GM12878 (cell line): ENCODE measurements around the gene SELENOH. TPM values are rescaled to one million over a fixed set of nuclear protein-coding genes. Genes with fewer than 3 reads are reported as not detected.

Experiments
- EED ChIP-seq: sonication (generic); IDR thresholded peaks from 2 replicates; pipeline ENCODE4 v1.6.1; 2016; ENCODE audit warnings: antibody characterized with exemption, low read depth
- ESRRA ChIP-seq: IDR thresholded peaks from 2 replicates; pipeline ENCODE4 v1.6.1; 2012; ENCODE audit warnings: mild to moderate bottlenecking, low read length, improper control_type of control experiment
- ETV6 ChIP-seq, 2 experiments: fragments of 450-650 bp in 1 of 2; IDR thresholded peaks in 1 of 2; conservative IDR thresholded peaks in 1 of 2; 2 replicates each; pipeline ENCODE4 v1.6.1; 2014; ENCODE audit warnings: antibody characterized with exemption in 1 of 2, borderline replicate concordance in 1 of 2, low read depth in 1 of 2, mild to moderate bottlenecking in 1 of 2, moderate library complexity in 1 of 2
- GATAD2B ChIP-seq: fragments of 450-650 bp; conservative IDR thresholded peaks from 2 replicates; pipeline ENCODE4 v1.6.1; 2017; ENCODE audit warnings: low read depth, mild to moderate bottlenecking, moderate library complexity
- IKZF1 ChIP-seq: fragments of 450-650 bp; conservative IDR thresholded peaks from 2 replicates; pipeline ENCODE4 v1.6.1; 2017; ENCODE audit warnings: antibody characterized with exemption, mild to moderate bottlenecking
- IRF4 ChIP-seq: IDR thresholded peaks from 2 replicates; pipeline ENCODE4 v1.6.1; 2011; ENCODE audit warnings: low read depth, low read length
- JUNB ChIP-seq: IDR thresholded peaks from 2 replicates; pipeline ENCODE4 v1.6.1; 2016; ENCODE audit warnings: antibody characterized with exemption, mild to moderate bottlenecking
- NR2C1 ChIP-seq: fragments of 450-650 bp; IDR thresholded peaks from 2 replicates; pipeline ENCODE4 v1.6.1; 2017; ENCODE audit warnings: antibody characterized with exemption, mild to moderate bottlenecking, moderate library complexity
- NR2F1 ChIP-seq: fragments of 450-650 bp; conservative IDR thresholded peaks from 2 replicates; pipeline ENCODE4 v1.6.1; 2017; ENCODE audit warnings: mild to moderate bottlenecking
- POLR2AphosphoS2 ChIP-seq: IDR thresholded peaks from 2 replicates; pipeline ENCODE4 v1.6.1; 2011; ENCODE audit warnings: low read depth, mild to moderate bottlenecking, low read length, improper control_type of control experiment, moderate library complexity
- RB1 ChIP-seq: fragments of 450-650 bp; formaldehyde crosslinking; IDR thresholded peaks from 2 replicates; pipeline ENCODE4 v1.6.1; 2017; ENCODE audit warnings: mild to moderate bottlenecking, borderline replicate concordance
- SUPT20H ChIP-seq: IDR thresholded peaks from 2 replicates; pipeline ENCODE4 v1.6.1; 2011; ENCODE audit warnings: low read depth, mild to moderate bottlenecking, low read length, moderate library complexity, borderline replicate concordance; ENCODE audit not compliant: control insufficient read depth
- TARDBP ChIP-seq: IDR thresholded peaks from 2 replicates; pipeline ENCODE4 v1.6.1; 2016; ENCODE audit warnings: borderline replicate concordance
- TCF12 ChIP-seq: IDR thresholded peaks from 2 replicates; pipeline ENCODE4 v1.6.1; 2011; ENCODE audit warnings: low read depth, mild to moderate bottlenecking, low read length
- ZNF622 ChIP-seq: fragments of 450-650 bp; IDR thresholded peaks from 2 replicates; pipeline ENCODE4 v1.6.1; 2017; ENCODE audit warnings: mild to moderate bottlenecking, inconsistent platforms
- ZZZ3 ChIP-seq: IDR thresholded peaks from 2 replicates; pipeline ENCODE4 v1.6.1; 2011; ENCODE audit warnings: low read depth; ENCODE audit not compliant: control insufficient read depth, insufficient read length
- polyA plus RNA-seq, 11 experiments: library from polyadenylated mRNA; depleted of rRNA in 4 of 11; unstranded in 6 of 11; stranded (reverse) in 5 of 11; fragments of >200 nt; fragmentation: Nextera tagmentation in 4 of 11; fragmentation: Illumina TruSeq in 1 of 11; extraction: Ambion mirVana in 4 of 11; extraction: Trizol in 1 of 11; gene quantifications; 1 replicate in 1 of 11; 2 replicates in 10 of 11; pipeline versions ENCODE4 v1.2.1 to v1.2.3, GENCODE V29; 2011 to 2016; ENCODE audit warnings: inconsistent platforms in 2 of 11, missing spikeins in 2 of 11, low read depth in 1 of 11
- total RNA-seq, 4 experiments: library from RNA; depleted of rRNA in 3 of 4; stranded (reverse); fragments of >200 nt in 3 of 4; fragmentation: Illumina TruSeq in 1 of 4; extraction: Trizol in 1 of 4; gene quantifications; 2 replicates each; pipeline versions ENCODE4 v1.2.1 to v1.2.3, GENCODE V29; 2013 to 2021
- TF ChIP-seq, protein P1 (sequence below), 3 experiments: IDR thresholded peaks in 2 of 3; conservative IDR thresholded peaks in 1 of 3; 2 replicates each; pipeline ENCODE4 v1.5.1; 2011; ENCODE audit warnings: low read depth in 3 of 3, low read length in 3 of 3, mild to moderate bottlenecking in 3 of 3, control low read depth in 2 of 3, moderate library complexity in 2 of 3, inconsistent platforms in 1 of 3, mixed read lengths in 1 of 3; ENCODE audit not compliant: control insufficient read depth in 2 of 3, insufficient read depth in 1 of 3; ENCODE audit errors: extremely low read depth in 1 of 3
- TF ChIP-seq, protein P2 (sequence below): fragments of 450-650 bp; formaldehyde crosslinking; IDR thresholded peaks from 2 replicates; pipeline ENCODE4 v1.5.0; 2022; ENCODE audit warnings: mild to moderate bottlenecking, missing genetic modification characterization
- TF ChIP-seq, protein P3 (sequence below): fragments of 450-650 bp; IDR thresholded peaks from 2 replicates; pipeline ENCODE4 v1.6.1; 2017; ENCODE audit warnings: antibody characterized with exemption, mild to moderate bottlenecking, moderate library complexity
- TF ChIP-seq, protein P4 (sequence below): IDR thresholded peaks from 2 replicates; pipeline ENCODE4 v1.6.1; 2012; ENCODE audit warnings: low read depth, low read length, improper control_type of control experiment

Gene SELENOH
- total and polyA plus RNA-seq, 10 of the 15 experiments (the other 5 are each of a cell fraction or from before 2014, with no cell fraction given) = 20.3 to 458 (median 200) TPM

DNA sequence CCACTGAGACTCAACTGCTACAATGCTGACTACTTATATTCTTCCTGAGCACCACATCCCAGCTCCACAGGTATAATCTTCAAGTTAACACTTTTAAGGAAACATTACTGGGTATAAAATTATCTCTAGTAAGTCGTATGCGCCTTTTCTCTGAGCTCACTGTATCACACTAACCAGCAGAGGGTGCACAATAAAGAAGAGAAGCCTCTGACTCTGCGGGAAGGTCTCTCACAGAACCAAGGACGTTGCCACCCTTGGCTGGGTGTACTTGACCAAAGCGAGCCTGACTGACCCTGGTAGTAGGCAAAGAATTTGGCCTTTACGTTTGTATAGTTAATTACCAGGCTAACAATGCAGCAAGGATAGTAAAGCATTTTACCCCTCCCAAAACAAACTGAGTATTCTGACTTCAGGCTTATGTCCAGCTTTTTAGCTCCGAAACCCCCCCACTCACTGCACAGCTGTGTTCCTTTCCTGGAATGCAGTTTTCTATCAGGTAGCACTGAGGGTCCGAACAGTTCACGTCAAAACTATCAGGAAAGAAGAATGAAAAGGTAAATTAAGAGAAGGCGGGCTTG, 10.5 kb downstream of the SELENOH start, which contains the start of gene BTBD18 (continued):
- TF ChIP-seq ZNF622 (no peak), SUPT20H (no peak), NR2F1 (no peak), TARDBP (no peak), ETV6 (conservative IDR thresholded peaks at IDR 0.05 in 1 of 2, IDR thresholded peaks at IDR 0.05 in 1 of 2; ENCODE audit: borderline replicate concordance in 1 of 2, low read depth in 1 of 2) (no peak), GATAD2B (no peak), POLR2AphosphoS2 (no peak), EED (no peak), IRF4 (no peak), TCF12 (no peak), ESRRA (no peak), RB1 (no peak), ZZZ3 (no peak), NR2C1 (no peak), IKZF1 (no peak), JUNB (no peak)
- TF ChIP-seq, protein P1, sequence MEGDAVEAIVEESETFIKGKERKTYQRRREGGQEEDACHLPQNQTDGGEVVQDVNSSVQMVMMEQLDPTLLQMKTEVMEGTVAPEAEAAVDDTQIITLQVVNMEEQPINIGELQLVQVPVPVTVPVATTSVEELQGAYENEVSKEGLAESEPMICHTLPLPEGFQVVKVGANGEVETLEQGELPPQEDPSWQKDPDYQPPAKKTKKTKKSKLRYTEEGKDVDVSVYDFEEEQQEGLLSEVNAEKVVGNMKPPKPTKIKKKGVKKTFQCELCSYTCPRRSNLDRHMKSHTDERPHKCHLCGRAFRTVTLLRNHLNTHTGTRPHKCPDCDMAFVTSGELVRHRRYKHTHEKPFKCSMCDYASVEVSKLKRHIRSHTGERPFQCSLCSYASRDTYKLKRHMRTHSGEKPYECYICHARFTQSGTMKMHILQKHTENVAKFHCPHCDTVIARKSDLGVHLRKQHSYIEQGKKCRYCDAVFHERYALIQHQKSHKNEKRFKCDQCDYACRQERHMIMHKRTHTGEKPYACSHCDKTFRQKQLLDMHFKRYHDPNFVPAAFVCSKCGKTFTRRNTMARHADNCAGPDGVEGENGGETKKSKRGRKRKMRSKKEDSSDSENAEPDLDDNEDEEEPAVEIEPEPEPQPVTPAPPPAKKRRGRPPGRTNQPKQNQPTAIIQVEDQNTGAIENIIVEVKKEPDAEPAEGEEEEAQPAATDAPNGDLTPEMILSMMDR (IDR thresholded peaks at IDR 0.05 in 2 of 3, conservative IDR thresholded peaks at IDR 0.05 in 1 of 3; ENCODE audit: control insufficient read depth in 2 of 3, extremely low read depth in 1 of 3, insufficient read depth in 1 of 3, low read depth in 3 of 3, low read length in 3 of 3) = peak; percentile 38 to 50 (median 50); a peak in 5 of 6 replicates
- TF ChIP-seq, protein P2, sequence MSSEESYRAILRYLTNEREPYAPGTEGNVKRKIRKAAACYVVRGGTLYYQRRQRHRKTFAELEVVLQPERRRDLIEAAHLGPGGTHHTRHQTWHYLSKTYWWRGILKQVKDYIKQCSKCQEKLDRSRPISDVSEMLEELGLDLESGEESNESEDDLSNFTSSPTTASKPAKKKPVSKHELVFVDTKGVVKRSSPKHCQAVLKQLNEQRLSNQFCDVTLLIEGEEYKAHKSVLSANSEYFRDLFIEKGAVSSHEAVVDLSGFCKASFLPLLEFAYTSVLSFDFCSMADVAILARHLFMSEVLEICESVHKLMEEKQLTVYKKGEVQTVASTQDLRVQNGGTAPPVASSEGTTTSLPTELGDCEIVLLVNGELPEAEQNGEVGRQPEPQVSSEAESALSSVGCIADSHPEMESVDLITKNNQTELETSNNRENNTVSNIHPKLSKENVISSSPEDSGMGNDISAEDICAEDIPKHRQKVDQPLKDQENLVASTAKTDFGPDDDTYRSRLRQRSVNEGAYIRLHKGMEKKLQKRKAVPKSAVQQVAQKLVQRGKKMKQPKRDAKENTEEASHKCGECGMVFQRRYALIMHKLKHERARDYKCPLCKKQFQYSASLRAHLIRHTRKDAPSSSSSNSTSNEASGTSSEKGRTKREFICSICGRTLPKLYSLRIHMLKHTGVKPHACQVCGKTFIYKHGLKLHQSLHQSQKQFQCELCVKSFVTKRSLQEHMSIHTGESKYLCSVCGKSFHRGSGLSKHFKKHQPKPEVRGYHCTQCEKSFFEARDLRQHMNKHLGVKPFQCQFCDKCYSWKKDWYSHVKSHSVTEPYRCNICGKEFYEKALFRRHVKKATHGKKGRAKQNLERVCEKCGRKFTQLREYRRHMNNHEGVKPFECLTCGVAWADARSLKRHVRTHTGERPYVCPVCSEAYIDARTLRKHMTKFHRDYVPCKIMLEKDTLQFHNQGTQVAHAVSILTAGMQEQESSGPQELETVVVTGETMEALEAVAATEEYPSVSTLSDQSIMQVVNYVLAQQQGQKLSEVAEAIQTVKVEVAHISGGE = no peak
- TF ChIP-seq, protein P3, sequence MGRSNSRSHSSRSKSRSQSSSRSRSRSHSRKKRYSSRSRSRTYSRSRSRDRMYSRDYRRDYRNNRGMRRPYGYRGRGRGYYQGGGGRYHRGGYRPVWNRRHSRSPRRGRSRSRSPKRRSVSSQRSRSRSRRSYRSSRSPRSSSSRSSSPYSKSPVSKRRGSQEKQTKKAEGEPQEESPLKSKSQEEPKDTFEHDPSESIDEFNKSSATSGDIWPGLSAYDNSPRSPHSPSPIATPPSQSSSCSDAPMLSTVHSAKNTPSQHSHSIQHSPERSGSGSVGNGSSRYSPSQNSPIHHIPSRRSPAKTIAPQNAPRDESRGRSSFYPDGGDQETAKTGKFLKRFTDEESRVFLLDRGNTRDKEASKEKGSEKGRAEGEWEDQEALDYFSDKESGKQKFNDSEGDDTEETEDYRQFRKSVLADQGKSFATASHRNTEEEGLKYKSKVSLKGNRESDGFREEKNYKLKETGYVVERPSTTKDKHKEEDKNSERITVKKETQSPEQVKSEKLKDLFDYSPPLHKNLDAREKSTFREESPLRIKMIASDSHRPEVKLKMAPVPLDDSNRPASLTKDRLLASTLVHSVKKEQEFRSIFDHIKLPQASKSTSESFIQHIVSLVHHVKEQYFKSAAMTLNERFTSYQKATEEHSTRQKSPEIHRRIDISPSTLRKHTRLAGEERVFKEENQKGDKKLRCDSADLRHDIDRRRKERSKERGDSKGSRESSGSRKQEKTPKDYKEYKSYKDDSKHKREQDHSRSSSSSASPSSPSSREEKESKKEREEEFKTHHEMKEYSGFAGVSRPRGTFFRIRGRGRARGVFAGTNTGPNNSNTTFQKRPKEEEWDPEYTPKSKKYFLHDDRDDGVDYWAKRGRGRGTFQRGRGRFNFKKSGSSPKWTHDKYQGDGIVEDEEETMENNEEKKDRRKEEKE = no peak
- TF ChIP-seq, protein P4, sequence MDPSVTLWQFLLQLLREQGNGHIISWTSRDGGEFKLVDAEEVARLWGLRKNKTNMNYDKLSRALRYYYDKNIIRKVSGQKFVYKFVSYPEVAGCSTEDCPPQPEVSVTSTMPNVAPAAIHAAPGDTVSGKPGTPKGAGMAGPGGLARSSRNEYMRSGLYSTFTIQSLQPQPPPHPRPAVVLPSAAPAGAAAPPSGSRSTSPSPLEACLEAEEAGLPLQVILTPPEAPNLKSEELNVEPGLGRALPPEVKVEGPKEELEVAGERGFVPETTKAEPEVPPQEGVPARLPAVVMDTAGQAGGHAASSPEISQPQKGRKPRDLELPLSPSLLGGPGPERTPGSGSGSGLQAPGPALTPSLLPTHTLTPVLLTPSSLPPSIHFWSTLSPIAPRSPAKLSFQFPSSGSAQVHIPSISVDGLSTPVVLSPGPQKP = no peak
